Fibroblast of mammary gland (primary cell): ENCODE results near the gene KIAA1671.

Experiments
- DNase-seq: peaks from one replicate; pipeline ENCODE4 v3.0.0-alpha.2; 2010; ENCODE audit warnings: low read depth
- H3K4me3 ChIP-seq: 2 replicates; pipeline ENCODE4 v1.5.1; 2011; ENCODE audit warnings: low read depth, mild to moderate bottlenecking, low read length, moderate library complexity; ENCODE audit not compliant: control insufficient read depth
- CTCF ChIP-seq: conservative IDR thresholded peaks from 2 replicates; pipeline ENCODE4 v1.5.1; 2011; ENCODE audit warnings: low read depth, low read length, inconsistent platforms; ENCODE audit not compliant: control insufficient read depth, insufficient read depth

Gene KIAA1671

GRCh38 chr22:25024895-25025294, 72.4 kb downstream of the KIAA1671 start:
- H3K4me3 ChIP-seq = no peak overlapping the region
- no peak for TF ChIP-seq CTCF
- DNase-seq = no peak

GRCh38 chr22:25025491-25026400, 73.2 kb downstream of the KIAA1671 start:
- no peak for TF ChIP-seq CTCF
- no peak overlapping the region for H3K4me3 ChIP-seq
- DNase-seq = no peak

GRCh38 chr22:25027043-25027906, 74.8 kb downstream of the KIAA1671 start:
- no peak for TF ChIP-seq CTCF

GRCh38 chr22:25027959-25028840, 75.7 kb downstream of the KIAA1671 start:
- no peak overlapping the region for H3K4me3 ChIP-seq
- peak; percentile 20 for TF ChIP-seq CTCF
- DNase-seq = no peak

More at GRCh38 chr22:25027043-25027906, 74.8 kb downstream of the KIAA1671 start:
- DNase-seq = no peak
- H3K4me3 ChIP-seq = no peak overlapping the region

GRCh38 chr22:25028841-25029141, 76.3 kb downstream of the KIAA1671 start:
- DNase-seq = no peak
- H3K4me3 ChIP-seq = no peak overlapping the region
- no peak for TF ChIP-seq CTCF

- no peak for DNase-seq
- no peak for TF ChIP-seq CTCF
- H3K4me3 ChIP-seq = no peak overlapping the region
Observed at GRCh38 chr22:25029181-25029580, 76.7 kb downstream of the KIAA1671 start.
